Measurements from ENCODE around the gene NAA30. TPM values are rescaled to one million over a fixed set of nuclear protein-coding genes. Genes with fewer than 3 reads are reported as not detected.
"Not testable (repeated sequence)": the region's sequence is repeated elsewhere in the genome, so short reads cannot be mapped to it uniquely, and the experiment has no call there.

The NAA30 gene
- total and polyA plus RNA-seq, 2 of the 8 experiments (the other 6 are each of a cell fraction or from before 2014, with no cell fraction given) = 4.2 to 21.9 TPM

GRCh38 chr14:57370187-57370586 lies 20.2 kb upstream of the NAA30 start:
- H3K4me2 ChIP-seq (ENCODE audit: insufficient read depth in 1 of 2, low read depth in 2 of 2, low read length in 2 of 2); H2BK5ac ChIP-seq (ENCODE audit: low read depth, low read length); H4K8ac ChIP-seq (ENCODE audit: extremely low read depth, insufficient read depth, low read length); DNase-seq (ENCODE audit: low read depth in 1 of 2, low spot score in 2 of 2); H3K9me3 ChIP-seq (ENCODE audit: insufficient read depth in 2 of 2, low read depth in 1 of 2, low read length in 1 of 2); H3K18ac ChIP-seq (ENCODE audit: extremely low read depth, low read length); H3K36me3 ChIP-seq (ENCODE audit: control insufficient read depth in 2 of 4, insufficient read depth in 4 of 4, low read length in 3 of 4); H4K5ac ChIP-seq (ENCODE audit: insufficient read length, low read depth, low read length); H2BK15ac ChIP-seq (ENCODE audit: low read length); H3K4ac ChIP-seq (replicated peaks; ENCODE audit: insufficient read length, low read depth, low read length); H3K56ac ChIP-seq (replicated peaks; ENCODE audit: insufficient read length, low read depth, low read length); H2BK12ac ChIP-seq (ENCODE audit: low read depth, low read length); H3K4me3 ChIP-seq (ENCODE audit: extremely low read depth in 1 of 4, insufficient read depth in 2 of 4, low read depth in 3 of 4, low read length in 4 of 4); H4K20me1 ChIP-seq (replicated peaks in 1 of 2; ENCODE audit: control insufficient read depth in 1 of 2, insufficient read depth in 2 of 2, low read length in 2 of 2); H3K27me3 ChIP-seq (replicated peaks in 1 of 4; ENCODE audit: control insufficient read depth in 3 of 4, extremely low read depth in 1 of 4, insufficient read depth in 3 of 4, low read length in 3 of 4); H3K79me1 ChIP-seq (ENCODE audit: low read depth, low read length); H3K14ac ChIP-seq (ENCODE audit: insufficient read length); H2BK120ac ChIP-seq (replicated peaks; ENCODE audit: low read depth, low read length); H2BK20ac ChIP-seq (ENCODE audit: low read length); H2AK5ac ChIP-seq (ENCODE audit: low read depth, low read length); H3K27ac ChIP-seq (ENCODE audit: low read depth, low read length); H3K23me2 ChIP-seq (ENCODE audit: low read depth, low read length); H2AFZ ChIP-seq (ENCODE audit: low read length); H3K9ac ChIP-seq (replicated peaks in 1 of 4; ENCODE audit: extremely low read depth in 1 of 4, low read depth in 3 of 4, low read length in 3 of 4); H3K4me1 ChIP-seq (replicated peaks in 1 of 4; ENCODE audit: control insufficient read depth in 3 of 4, insufficient read depth in 4 of 4, low read length in 3 of 4); H3K79me2 ChIP-seq (ENCODE audit: control insufficient read depth in 1 of 2, insufficient read depth in 2 of 2, low read length in 2 of 2); H3K23ac ChIP-seq (ENCODE audit: insufficient read length); H4K91ac ChIP-seq (replicated peaks; ENCODE audit: insufficient read length, low read length); FAIRE-seq; POLR2A ChIA-PET (ENCODE audit: partially characterized antibody): not testable (repeated sequence)
- 89% methylated on average over 5 of the region's 5 CpGs; no CpG with 5 or more reads in 1 of the 2 experiments for WGBS, 2 experiments (ENCODE audit: extremely low coverage in 1 of 2, insufficient coverage in 1 of 2, insufficient read length in 1 of 2, insufficient replicate concordance in 2 of 2, low coverage in 1 of 2, low lambda C conversion rate in 2 of 2, missing lambda C conversion rate in 1 of 2)
- CTCF ChIA-PET (ENCODE audit: partially characterized antibody) = interaction anchor here (0.9 to 1.0 kb wide), 2 partner anchors 46 to 157 kb away, joined by 3 read pairs; no protein-coding TSS in a partner anchor

Measured in H1 (cell line).